ENCODE results near the gene CNOT2. TPM values are rescaled to one million over a fixed set of nuclear protein-coding genes. Genes with fewer than 3 reads are reported as not detected.

CNOT2 gene
- total and polyA plus RNA-seq, 2 donors (not counting 3 experiments of a cell fraction or from before 2014, with no cell fraction given) = 52.2 to 79.7 TPM

GRCh38 chr12:70383484-70383883 lies 140.3 kb downstream of the CNOT2 start:
- ChIA-PET POLR2A (no interaction called here), CTCF (no interaction called here)
- Histone ChIP-seq H3K27me3 (ENCODE audit: control insufficient read depth in 2 of 2, insufficient read depth in 2 of 2, low read length in 2 of 2) (no peaks in the 10 kb centered on the region), H3K9me1 (replicated peaks; ENCODE audit: control insufficient read depth, extremely low read depth, insufficient read depth, low read length) (no peaks in the 10 kb centered on the region), H3K9me3 (replicated peaks; ENCODE audit: control insufficient read depth, insufficient read depth, low read length) (no peaks in the 10 kb centered on the region), H3K4me1 (ENCODE audit: control insufficient read depth, extremely low read depth, insufficient read depth, low read length) (no peaks in the 10 kb centered on the region), H2AFZ (ENCODE audit: low read depth, low read length) (no peak overlapping the region), H3K9ac (replicated peaks; ENCODE audit: extremely low read depth, insufficient read depth, low read length) (no peak overlapping the region), H3K79me2 (ENCODE audit: control insufficient read depth, insufficient read depth, low read length) (no peaks in the 10 kb centered on the region), H3K4me2 (ENCODE audit: insufficient read depth, low read length) (no peak overlapping the region), H3K27ac (ENCODE audit: insufficient read depth, low read depth, low read length) (no peak overlapping the region), H3K4me3 (replicated peaks in 1 of 3; ENCODE audit: insufficient read depth in 1 of 3, low read depth in 1 of 3, low read length in 3 of 3) (no peak overlapping the region), H3K36me3 (ENCODE audit: control insufficient read depth in 2 of 2, extremely low read depth in 1 of 2, insufficient read depth in 2 of 2, low read length in 2 of 2) (no peaks in the 10 kb centered on the region), H4K20me1 (replicated peaks; ENCODE audit: control insufficient read depth, extremely low read depth, insufficient read depth, low read length) (no peaks in the 10 kb centered on the region)
- DNase-seq (ENCODE audit: low read depth, low spot score) (no peak), FAIRE-seq (no peak)
- intact Hi-C loops (cut with micrococcal nuclease) = no loop called here
- no peak for TF ChIP-seq CTCF (IDR thresholded peaks at IDR 0.05; ENCODE audit: extremely low read depth in 1 of 2, insufficient read depth in 1 of 2, low read depth in 1 of 2, low read length in 2 of 2)
- no peak for TF ChIP-seq GATA2 (IDR thresholded peaks at IDR 0.05; ENCODE audit: insufficient read depth, insufficient read length, low read depth, low read length)
- no peak for TF ChIP-seq MAX (IDR thresholded peaks at IDR 0.05; ENCODE audit: insufficient read depth, insufficient read length)
- TF ChIP-seq EZH2 (IDR thresholded peaks at IDR 0.05; ENCODE audit: borderline replicate concordance, low read depth, low read length, severe bottlenecking) = no peak
- no peak for TF ChIP-seq POLR2A (IDR thresholded peaks at IDR 0.05; ENCODE audit: low read depth, low read length)
- no peak for TF ChIP-seq MYC (IDR thresholded peaks at IDR 0.05; ENCODE audit: low read depth, low read length)
- BruUV-seq (replicated peaks) = no TSS peak
- dilution Hi-C loops (cut with MboI; ENCODE audit: extremely low pct_ligation_motif_present, low sequenced_read_pairs) = no loop called here

- Histone ChIP-seq H3K4me2 (ENCODE audit: insufficient read depth, low read length) (no peak overlapping the region), H3K4me1 (ENCODE audit: control insufficient read depth, extremely low read depth, insufficient read depth, low read length) (no peaks in the 10 kb centered on the region), H3K9me1 (replicated peaks; ENCODE audit: control insufficient read depth, extremely low read depth, insufficient read depth, low read length) (no peaks in the 10 kb centered on the region), H3K36me3 (ENCODE audit: control insufficient read depth in 2 of 2, extremely low read depth in 1 of 2, insufficient read depth in 2 of 2, low read length in 2 of 2) (no peaks in the 10 kb centered on the region), H4K20me1 (replicated peaks; ENCODE audit: control insufficient read depth, extremely low read depth, insufficient read depth, low read length) (no peaks in the 10 kb centered on the region), H3K9me3 (replicated peaks; ENCODE audit: control insufficient read depth, insufficient read depth, low read length) (no peaks in the 10 kb centered on the region), H3K4me3 (replicated peaks in 1 of 3; ENCODE audit: insufficient read depth in 1 of 3, low read depth in 1 of 3, low read length in 3 of 3) (no peak overlapping the region), H3K27me3 (ENCODE audit: control insufficient read depth in 2 of 2, insufficient read depth in 2 of 2, low read length in 2 of 2) (no peaks in the 10 kb centered on the region), H2AFZ (ENCODE audit: low read depth, low read length) (no peak overlapping the region), H3K9ac (replicated peaks; ENCODE audit: extremely low read depth, insufficient read depth, low read length) (no peak overlapping the region), H3K79me2 (ENCODE audit: control insufficient read depth, insufficient read depth, low read length) (no peaks in the 10 kb centered on the region), H3K27ac (ENCODE audit: insufficient read depth, low read depth, low read length) (no peak overlapping the region)
- no peak for FAIRE-seq
- ChIA-PET CTCF (no interaction called here), POLR2A (no interaction called here)
- intact Hi-C loops (cut with micrococcal nuclease) = no loop called here
- DNase-seq (ENCODE audit: low read depth, low spot score) = no peak
- no TSS peak for BruUV-seq (replicated peaks)
- dilution Hi-C loops (cut with MboI; ENCODE audit: extremely low pct_ligation_motif_present, low sequenced_read_pairs) = no loop called here
- no peak for TF ChIP-seq EZH2 (IDR thresholded peaks at IDR 0.05; ENCODE audit: borderline replicate concordance, low read depth, low read length, severe bottlenecking)
- no peak for TF ChIP-seq JUN (IDR thresholded peaks at IDR 0.05; ENCODE audit: borderline replicate concordance, insufficient read depth, insufficient read length, low read depth)
- TF ChIP-seq FOS (IDR thresholded peaks at IDR 0.05; ENCODE audit: borderline replicate concordance, insufficient read depth, low read length) = no peak
- TF ChIP-seq MAX (IDR thresholded peaks at IDR 0.05; ENCODE audit: insufficient read depth, insufficient read length) = no peak
- TF ChIP-seq POLR2A (IDR thresholded peaks at IDR 0.05; ENCODE audit: low read depth, low read length) = no peak
- TF ChIP-seq CTCF (IDR thresholded peaks at IDR 0.05; ENCODE audit: extremely low read depth in 1 of 2, insufficient read depth in 1 of 2, low read depth in 1 of 2, low read length in 2 of 2) = no peak
- TF ChIP-seq MYC (IDR thresholded peaks at IDR 0.05; ENCODE audit: low read depth, low read length) = no peak
- no peak for TF ChIP-seq POLR2AphosphoS5 (IDR thresholded peaks at IDR 0.05; ENCODE audit: insufficient read depth, low read depth, low read length)
- no peak for TF ChIP-seq GATA2 (IDR thresholded peaks at IDR 0.05; ENCODE audit: insufficient read depth, insufficient read length, low read depth, low read length)
These were observed 140.7 kb downstream of the CNOT2 start for GRCh38 chr12:70383886-70384285.

Data from endothelial cell of umbilical vein (primary cell).